Neural cell (in vitro differentiated cells): ENCODE data around the gene RIF1. TPM values are rescaled to one million over a fixed set of nuclear protein-coding genes. Genes with fewer than 3 reads are reported as not detected.

Experiments used
- H2AFZ ChIP-seq: fragments of 200-600, 300-800 bp; sonication (generic), shearing (Covaris generic); 2 replicates; pipeline ENCODE4 v1.6.0; 2014; ENCODE audit warnings: low read depth, mild to moderate bottlenecking, antibody characterized with exemption, low read length, moderate library complexity
- H3F3A ChIP-seq: fragments of 200-600 bp; shearing (Covaris generic); 2 replicates; pipeline ENCODE4 v1.6.1; 2016; ENCODE audit warnings: mild to moderate bottlenecking, moderate library complexity, mixed read lengths, antibody characterized with exemption, low read length; ENCODE audit not compliant: insufficient read depth, poor library complexity, severe bottlenecking
- H3K27ac ChIP-seq: fragments of 200-600, 300-800 bp; sonication (generic), shearing (Covaris generic); 2 replicates; pipeline ENCODE4 v1.5.1; 2014; ENCODE audit warnings: mild to moderate bottlenecking, low read length, moderate library complexity
- H3K27me3 ChIP-seq: fragments of 300-800, 200-600 bp; sonication (generic), shearing (Covaris generic); 2 replicates; pipeline ENCODE4 v1.6.0; 2014; ENCODE audit warnings: mild to moderate bottlenecking, low read depth, low read length, moderate library complexity; ENCODE audit not compliant: insufficient read depth
- H3K36me3 ChIP-seq: fragments of 300-800, 200-600 bp; sonication (generic), shearing (Covaris generic); 2 replicates; pipeline ENCODE4 v1.5.1; 2014; ENCODE audit warnings: mild to moderate bottlenecking, antibody characterized with exemption, low read length, moderate library complexity; ENCODE audit not compliant: insufficient read depth
- H3K4me2 ChIP-seq: fragments of 300-800, 200-600 bp; sonication (generic), shearing (Covaris generic); 2 replicates; pipeline ENCODE4 v1.6.0; 2014; ENCODE audit warnings: mild to moderate bottlenecking, low read length
- H3K4me3 ChIP-seq: fragments of 300-800, 200-600 bp; sonication (generic), shearing (Covaris generic); 2 replicates; pipeline ENCODE4 v1.5.1; 2014; ENCODE audit warnings: mild to moderate bottlenecking, low read length, moderate library complexity
- H3K79me2 ChIP-seq: fragments of 200-600 bp; shearing (Covaris generic); replicated peaks from 2 replicates; pipeline ENCODE4 v1.6.0; 2014; ENCODE audit warnings: mild to moderate bottlenecking, low read length, moderate library complexity; ENCODE audit not compliant: insufficient read depth
- H3K9ac ChIP-seq: fragments of 300-800, 200-600 bp; sonication (generic), shearing (Covaris generic); 2 replicates; pipeline ENCODE4 v1.6.1; 2016; ENCODE audit warnings: mild to moderate bottlenecking, low read length, mixed read lengths
- H3K9me2 ChIP-seq: fragments of 200-600 bp; shearing (Covaris generic); 2 replicates; pipeline ENCODE4 v1.6.1; 2016; ENCODE audit warnings: mild to moderate bottlenecking, low read length, mixed read lengths; ENCODE audit not compliant: insufficient read depth
- H3K9me3 ChIP-seq: fragments of 200-600, 300-800 bp; sonication (generic), shearing (Covaris generic); 2 replicates; pipeline ENCODE4 v1.6.1; 2016; ENCODE audit warnings: mild to moderate bottlenecking, mixed run types, low read length, moderate library complexity, mixed read lengths
- H4K20me1 ChIP-seq: fragments of 200-600 bp; shearing (Covaris generic); 2 replicates; pipeline ENCODE4 v1.6.1; 2016; ENCODE audit warnings: mild to moderate bottlenecking, mixed run types; ENCODE audit not compliant: insufficient read depth
- CTCF ChIP-seq: fragments of 450-650 bp; IDR thresholded peaks from 2 replicates; pipeline ENCODE4 v1.5.1; 2014; ENCODE audit warnings: antibody characterized with exemption, mild to moderate bottlenecking, moderate library complexity; ENCODE audit not compliant: poor library complexity, severe bottlenecking
- EP300 ChIP-seq: fragments of 450-650 bp; conservative IDR thresholded peaks from 2 replicates; pipeline ENCODE4 v1.6.1; 2014; ENCODE audit warnings: antibody characterized with exemption, mild to moderate bottlenecking, moderate library complexity; ENCODE audit not compliant: poor library complexity, severe bottlenecking
- EZH2 ChIP-seq: fragments of 200-600, 300-800 bp; shearing (Covaris generic), sonication (generic); IDR thresholded peaks from 2 replicates; pipeline ENCODE4 v1.6.1; 2014; ENCODE audit warnings: antibody characterized with exemption, low read length, borderline replicate concordance, mild to moderate bottlenecking; ENCODE audit not compliant: insufficient read depth, poor library complexity, severe bottlenecking
- MXI1 ChIP-seq: fragments of 450-650 bp; conservative IDR thresholded peaks from 2 replicates; pipeline ENCODE4 v1.6.1; 2014; ENCODE audit warnings: antibody characterized with exemption, mild to moderate bottlenecking; ENCODE audit not compliant: poor library complexity, severe bottlenecking
- POLR2AphosphoS5 ChIP-seq: IDR thresholded peaks from 2 replicates; pipeline ENCODE4 v1.6.1; 2012
- RAD21 ChIP-seq: fragments of 450-650 bp; conservative IDR thresholded peaks from 2 replicates; pipeline ENCODE4 v1.6.1; 2014; ENCODE audit warnings: antibody characterized with exemption, mild to moderate bottlenecking, moderate library complexity
- SMC3 ChIP-seq: fragments of 450-650 bp; conservative IDR thresholded peaks from 2 replicates; pipeline ENCODE4 v1.6.1; 2014; ENCODE audit warnings: antibody characterized with exemption, mild to moderate bottlenecking, moderate library complexity; ENCODE audit not compliant: poor library complexity
- TAF1 ChIP-seq: IDR thresholded peaks from 2 replicates; pipeline ENCODE4 v1.6.1; 2012; ENCODE audit warnings: low read depth
- polyA plus RNA-seq: library from polyadenylated mRNA; depleted of rRNA; stranded (reverse); fragments of >200 nt; gene quantifications from 2 replicates; pipeline ENCODE4 v1.2.3, GENCODE V29; 2014

Gene RIF1
- polyA plus RNA-seq, 1 donor from 2014 or later, result 17.2 TPM

- H4K20me1 ChIP-seq, result no peaks in the 10 kb centered on the region
- TF ChIP-seq EZH2 (no peak), TAF1 (no peak), CTCF (no peak), EP300 (no peak)
- no peaks in the 10 kb centered on the region for H3K27me3 ChIP-seq
- no peaks in the 10 kb centered on the region for H3K79me2 ChIP-seq
- no peaks in the 10 kb centered on the region for H3F3A ChIP-seq
- no peak overlapping the region for H2AFZ ChIP-seq
- H3K27ac ChIP-seq, result no peak overlapping the region
- peaks cover 3% of the 10 kb centered on the region for H3K36me3 ChIP-seq
- no peak overlapping the region for H3K9ac ChIP-seq
- no peaks in the 10 kb centered on the region for H3K9me2 ChIP-seq
- H3K4me2 ChIP-seq, result no peak overlapping the region
- H3K4me3 ChIP-seq, result no peak overlapping the region
- H3K9me3 ChIP-seq, result no peaks in the 10 kb centered on the region
Measured at GRCh38 chr2:151438506-151438905, 28.8 kb downstream of the RIF1 start.

GRCh38 chr2:151439127-151439526, 29.4 kb downstream of the RIF1 start:
- no peaks in the 10 kb centered on the region for H3K79me2 ChIP-seq
- H3F3A ChIP-seq, result no peaks in the 10 kb centered on the region
- no peak overlapping the region for H3K9ac ChIP-seq
- H3K27me3 ChIP-seq, result no peaks in the 10 kb centered on the region
- no peak overlapping the region for H3K4me2 ChIP-seq
- H3K9me2 ChIP-seq, result no peaks in the 10 kb centered on the region
- no peaks in the 10 kb centered on the region for H4K20me1 ChIP-seq
- H2AFZ ChIP-seq, result no peak overlapping the region
- H3K36me3 ChIP-seq, result peaks cover 3% of the 10 kb centered on the region
- no peaks in the 10 kb centered on the region for H3K9me3 ChIP-seq
- TF ChIP-seq RAD21 (no peak), CTCF (no peak), TAF1 (no peak), EZH2 (no peak)
- H3K27ac ChIP-seq, result no peak overlapping the region
- H3K4me3 ChIP-seq, result no peak overlapping the region

- H3K27ac ChIP-seq, result no peak overlapping the region
- H4K20me1 ChIP-seq, result no peaks in the 10 kb centered on the region
- H3F3A ChIP-seq, result no peaks in the 10 kb centered on the region
- H3K79me2 ChIP-seq, result no peaks in the 10 kb centered on the region
- no peak overlapping the region for H3K9ac ChIP-seq
- no peaks in the 10 kb centered on the region for H3K9me3 ChIP-seq
- H3K9me2 ChIP-seq, result no peaks in the 10 kb centered on the region
- TF ChIP-seq EP300 (no peak), SMC3 (no peak), MXI1 (no peak), POLR2AphosphoS5 (no peak), EZH2 (no peak), TAF1 (no peak)
- no peaks in the 10 kb centered on the region for H3K27me3 ChIP-seq
- no peak overlapping the region for H3K4me3 ChIP-seq
- peaks cover 3% of the 10 kb centered on the region for H3K36me3 ChIP-seq
- no peak overlapping the region for H2AFZ ChIP-seq
- no peak overlapping the region for H3K4me2 ChIP-seq
Measured at GRCh38 chr2:151459358-151459757, 49.7 kb downstream of the RIF1 start.
